ENCODE measurements around the gene ARID5A.

DNA sequence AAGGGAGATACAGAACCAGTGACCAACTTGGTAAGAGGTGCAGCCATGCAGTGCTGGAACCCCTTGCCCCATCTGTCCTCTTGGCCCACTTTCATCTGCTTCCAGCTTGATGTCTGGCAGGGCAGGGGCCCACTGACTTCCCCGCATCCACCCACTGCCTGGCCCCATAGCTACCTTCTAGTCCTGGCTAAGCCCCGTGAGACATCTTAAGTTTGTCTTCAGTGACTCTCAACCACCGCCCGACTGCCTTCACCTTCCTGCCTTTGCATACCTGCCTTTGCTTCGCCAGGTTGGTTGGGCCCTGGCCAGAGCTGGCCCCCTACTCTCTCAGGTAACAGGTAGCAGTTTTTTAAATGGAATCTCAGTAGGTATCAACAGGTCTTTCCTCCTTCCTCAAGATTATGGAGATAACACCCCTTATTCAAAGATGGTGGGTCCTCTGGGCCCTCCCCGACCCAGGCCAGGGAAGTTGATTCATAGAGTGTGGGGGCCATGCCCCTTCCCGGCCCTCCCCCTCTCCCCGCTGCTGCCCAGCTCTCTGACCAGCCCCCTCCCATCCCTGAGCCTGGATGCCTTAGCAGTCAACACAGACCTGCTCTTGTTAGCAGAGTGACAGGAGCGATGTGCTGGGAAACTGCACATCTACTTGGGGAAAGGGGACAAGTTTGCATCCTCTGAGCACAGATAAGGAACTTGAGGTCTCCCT lies 2.8 kb downstream of the ARID5A start:
- TF ChIP-seq POLR2A (IDR thresholded peaks at IDR 0.05; ENCODE audit: low read length) (no peak), GATA1 (IDR thresholded peaks at IDR 0.05; ENCODE audit: low read depth, low read length) (no peak)
